Tibial nerve (tissue), 4 donors: Measurements from ENCODE around the gene SLC35A4.

Source experiments
- CTCF ChIP-seq, 5 experiments: fragments of 200-600 bp in 3 of 5; fragments of 450-650 bp in 2 of 5; sonication (generic) in 3 of 5; IDR thresholded peaks; one replicate each; pipeline ENCODE4 v1.5.1; 2016 to 2019; ENCODE audit warnings: antibody characterized with exemption in 5 of 5, mild to moderate bottlenecking in 3 of 5, moderate library complexity in 2 of 5
- EP300 ChIP-seq, 2 donors: sonication (generic); formaldehyde crosslinking; IDR thresholded peaks; one replicate each; pipeline ENCODE4 v1.6.1; 2017; ENCODE audit warnings: antibody characterized with exemption in 2 of 2, mild to moderate bottlenecking in 1 of 2
- POLR2A ChIP-seq, 2 donors: fragments of 450-650 bp; IDR thresholded peaks; one replicate each; pipeline ENCODE4 v1.6.1; 2017; ENCODE audit warnings: antibody characterized with exemption in 2 of 2, mild to moderate bottlenecking in 2 of 2, moderate library complexity in 2 of 2

- TF ChIP-seq CTCF (IDR thresholded peaks at IDR 0.05) (no peak), POLR2A (IDR thresholded peaks at IDR 0.05) (no peak), EP300 (IDR thresholded peaks at IDR 0.05) (no peak)
These were observed 22.9 kb downstream of the SLC35A4 start for GRCh38 chr5:140587495-140587894.
